ENCODE data around the gene IL1R2.

IL1R2 gene

GRCh38 chr2:101991721-101992145, at the start of gene IL1R2:
TSS of gene IL1R2 (plus strand) at chr2:101991960. CDS start at chr2:102008576, 16,616 bp downstream.
- DNase-seq (ENCODE audit: low read depth in 2 of 2) = no peak

- no peak for DNase-seq (ENCODE audit: low read depth in 2 of 2)
Observed at GRCh38 chr2:101942851-101943250, 48.9 kb upstream of the IL1R2 start.

GRCh38 chr2:101946372-101947039, 45.3 kb upstream of the IL1R2 start:
- DNase-seq (ENCODE audit: low read depth in 2 of 2) = no peak

- no peak for DNase-seq (ENCODE audit: low read depth in 2 of 2)
Observed at GRCh38 chr2:101947374-101947773, 44.4 kb upstream of the IL1R2 start.

GRCh38 chr2:101948625-101949155, 43.1 kb upstream of the IL1R2 start:
- DNase-seq (ENCODE audit: low read depth in 2 of 2) = no peak

- DNase-seq (ENCODE audit: low read depth in 2 of 2) = no peak
Observed at GRCh38 chr2:101949304-101949703, 42.5 kb upstream of the IL1R2 start.

- DNase-seq (ENCODE audit: low read depth in 2 of 2) = no peak
Observed at GRCh38 chr2:101951296-101951695, 40.5 kb upstream of the IL1R2 start.

- no peak for DNase-seq (ENCODE audit: low read depth in 2 of 2)
Observed at GRCh38 chr2:101952551-101952950, 39.2 kb upstream of the IL1R2 start.

GRCh38 chr2:101956465-101957438, 35.0 kb upstream of the IL1R2 start:
- no peak for DNase-seq (ENCODE audit: low read depth in 2 of 2)

GRCh38 chr2:101958061-101958460, 33.7 kb upstream of the IL1R2 start:
- DNase-seq (ENCODE audit: low read depth in 2 of 2) = no peak

GRCh38 chr2:101960819-101961337, 30.9 kb upstream of the IL1R2 start:
- no peak for DNase-seq (ENCODE audit: low read depth in 2 of 2)

- no peak for DNase-seq (ENCODE audit: low read depth in 2 of 2)
Observed at GRCh38 chr2:101961338-101962191, 30.2 kb upstream of the IL1R2 start.

GRCh38 chr2:101962309-101962708, 29.5 kb upstream of the IL1R2 start:
- DNase-seq (ENCODE audit: low read depth in 2 of 2) = no peak

GRCh38 chr2:101963198-101963597, 28.6 kb upstream of the IL1R2 start:
- no peak for DNase-seq (ENCODE audit: low read depth in 2 of 2)

GRCh38 chr2:101967826-101968513, 23.8 kb upstream of the IL1R2 start:
- no peak for DNase-seq (ENCODE audit: low read depth in 2 of 2)

- no peak for DNase-seq (ENCODE audit: low read depth in 2 of 2)
Observed at GRCh38 chr2:101969723-101970122, 22.0 kb upstream of the IL1R2 start.

- no peak for DNase-seq (ENCODE audit: low read depth in 2 of 2)
Observed at GRCh38 chr2:101970901-101971300, 20.9 kb upstream of the IL1R2 start.

- DNase-seq (ENCODE audit: low read depth in 2 of 2) = no peak
Observed at GRCh38 chr2:101971836-101972235, 19.9 kb upstream of the IL1R2 start.

GRCh38 chr2:101972621-101973434, 18.9 kb upstream of the IL1R2 start:
- no peak for DNase-seq (ENCODE audit: low read depth in 2 of 2)

GRCh38 chr2:101974663-101975062, 17.1 kb upstream of the IL1R2 start:
- DNase-seq (ENCODE audit: low read depth in 2 of 2) = no peak

Data from stimulated activated CD4-positive, alpha-beta T cell treated with anti-CD3 and anti-CD28 coated beads, Interleukin-15, amount 100 ng/mL, for 48 hours (primary cell).